HepG2 (cell line): Measurements from ENCODE around the gene GRAMD2A. TPM values are rescaled to one million over a fixed set of nuclear protein-coding genes. Genes with fewer than 3 reads are reported as not detected.

ENCODE experiments used
- E2F5 ChIP-seq: sonication (generic); formaldehyde crosslinking; conservative IDR thresholded peaks from 2 replicates; pipeline ENCODE4 v1.4.0; 2020; ENCODE audit warnings: missing genetic modification reagents
- GTF2F1 ChIP-seq: fragments of 150-350 bp; IDR thresholded peaks from 2 replicates; pipeline ENCODE4 v1.6.1; 2014; ENCODE audit warnings: low read length
- HDAC1 ChIP-seq: sonication (generic); formaldehyde crosslinking; IDR thresholded peaks from 2 replicates; pipeline ENCODE4 v1.5.1; 2020; ENCODE audit warnings: mild to moderate bottlenecking, missing genetic modification reagents
- HMGXB3 ChIP-seq: sonication (generic); formaldehyde crosslinking; IDR thresholded peaks from 2 replicates; pipeline ENCODE4 v1.4.0; 2020; ENCODE audit warnings: missing genetic modification reagents, borderline replicate concordance
- JUNB ChIP-seq: sonication (generic); formaldehyde crosslinking; IDR thresholded peaks from 2 replicates; pipeline ENCODE4 v1.8.0; 2022; ENCODE audit warnings: missing genetic modification reagents, mild to moderate bottlenecking, borderline replicate concordance
- MAFF ChIP-seq: IDR thresholded peaks from 2 replicates; pipeline ENCODE4 v1.6.1; 2011; ENCODE audit warnings: low read depth, low read length, improper control_type of control experiment
- MAFK ChIP-seq, 2 experiments: IDR thresholded peaks in 1 of 2; conservative IDR thresholded peaks in 1 of 2; 2 replicates each; pipeline ENCODE4 v1.6.1; 2011; ENCODE audit warnings: improper control_type of control experiment in 2 of 2, low read length in 2 of 2
- NKX3-1 ChIP-seq: sonication (generic); formaldehyde crosslinking; IDR thresholded peaks from 2 replicates; pipeline ENCODE4 v1.5.0; 2020; ENCODE audit warnings: missing genetic modification reagents
- SRSF4 ChIP-seq: fragments of 200-400 bp; formaldehyde crosslinking; IDR thresholded peaks from one replicate; pipeline ENCODE4 v1.6.1; 2018; ENCODE audit warnings: mild to moderate bottlenecking, low read depth, low read length, moderate library complexity; ENCODE audit not compliant: poor library complexity, severe bottlenecking
- ZBTB21 ChIP-seq: sonication (generic); formaldehyde crosslinking; IDR thresholded peaks from 2 replicates; pipeline ENCODE4 v1.4.0; 2020; ENCODE audit warnings: missing genetic modification reagents
- ZMAT3 ChIP-seq: sonication (generic); formaldehyde crosslinking; conservative IDR thresholded peaks from 2 replicates; pipeline ENCODE4 v1.7.0; 2021; ENCODE audit warnings: missing genetic modification reagents
- ZNF318 ChIP-seq: sonication (generic); formaldehyde crosslinking; IDR thresholded peaks from 2 replicates; pipeline ENCODE4 v1.4.0; 2020; ENCODE audit warnings: mild to moderate bottlenecking, missing genetic modification reagents
- ZNF383 ChIP-seq: sonication (generic); formaldehyde crosslinking; IDR thresholded peaks from 2 replicates; pipeline ENCODE4 v1.4.0; 2020; ENCODE audit warnings: missing genetic modification reagents, mild to moderate bottlenecking, borderline replicate concordance
- polyA plus RNA-seq, 8 experiments: library from polyadenylated mRNA; depleted of rRNA in 3 of 8; stranded (reverse) in 7 of 8; unstranded in 1 of 8; fragments of >200 nt; fragmentation: Illumina TruSeq in 4 of 8; extraction: Trizol in 4 of 8; gene quantifications; 2 replicates each; pipeline versions ENCODE4 v1.2.1 to v1.2.3, GENCODE V29; 2011 to 2016; ENCODE audit warnings: low read depth in 4 of 8, missing spikeins in 1 of 8, mixed read lengths in 1 of 8; ENCODE audit not compliant: insufficient read depth in 1 of 8
- total RNA-seq, 5 experiments: library from RNA; depleted of rRNA; stranded (reverse); fragments of >200 nt; fragmentation: Illumina TruSeq; extraction: Trizol; gene quantifications; 2 replicates each; pipeline ENCODE4 v1.2.3, GENCODE V29; 2016; ENCODE audit warnings: low read depth in 1 of 5

Gene GRAMD2A
- total and polyA plus RNA-seq, 2 of the 13 experiments (the other 11 are each of a cell fraction or from before 2014, with no cell fraction given), result 0.04 TPM; not detected in 1

DNA sequence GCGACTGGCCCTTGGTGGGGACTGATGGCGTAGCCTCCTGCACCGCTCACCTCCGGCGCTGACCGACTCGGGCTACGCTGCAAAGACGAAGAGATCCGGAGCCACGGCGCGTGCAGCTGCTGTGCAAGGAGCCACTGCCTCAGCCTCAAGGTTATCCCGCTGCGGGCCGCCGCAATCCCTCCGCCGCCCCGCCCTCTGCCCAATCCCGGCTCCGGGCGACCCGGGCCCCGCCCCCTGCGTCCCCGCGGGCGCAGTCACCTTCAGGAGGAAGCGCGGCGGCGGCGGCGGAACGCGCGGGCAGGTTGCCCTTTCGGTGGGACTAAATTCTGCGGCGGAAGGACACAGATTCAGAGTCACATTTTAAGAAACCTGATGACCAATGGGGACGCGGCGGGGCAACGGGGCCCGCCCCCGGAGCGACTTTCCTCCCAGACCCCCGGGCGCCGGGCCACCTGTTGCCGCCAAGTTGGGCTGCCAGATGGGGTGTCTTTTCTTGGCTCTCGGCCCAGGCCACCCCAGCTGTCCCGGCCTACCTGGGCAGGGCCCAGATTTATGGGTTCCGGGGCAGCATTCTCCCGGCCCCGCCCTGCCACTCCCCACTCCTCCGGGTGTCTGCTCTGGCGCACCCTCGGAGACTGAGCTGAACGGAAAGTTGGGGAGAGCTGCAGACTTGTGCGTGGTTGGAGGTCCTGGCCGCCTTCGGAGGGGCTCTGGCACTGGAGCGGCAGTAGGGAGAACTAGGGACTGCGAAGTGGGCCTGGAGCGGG is 33.7 kb upstream of the GRAMD2A start, which contains the start of gene PKM (continued):
- TF ChIP-seq JUNB (CRISPR knock-in tag), result 0 out of 2 replicates have a peak, but pooled peaks have one; percentile 39
- TF ChIP-seq E2F5 (CRISPR knock-in tag), result no peak
- peak; percentile 22; the same call in 1 of the 2 replicates for TF ChIP-seq ZNF318
- TF ChIP-seq ZNF383 (CRISPR knock-in tag), result no peak
- no peak for TF ChIP-seq SRSF4
- no peak for TF ChIP-seq HMGXB3 (CRISPR knock-in tag)
- TF ChIP-seq MAFK (conservative IDR thresholded peaks at IDR 0.05 in 1 of 2, IDR thresholded peaks at IDR 0.05 in 1 of 2; ENCODE audit: low read length in 2 of 2), result no peak
- no peak for TF ChIP-seq ZBTB21 (CRISPR knock-in tag)
- TF ChIP-seq ZMAT3, result peak; percentile 47; the same call in 1 of the 2 replicates
- TF ChIP-seq GTF2F1, result no peak
- peak; percentile 86 for TF ChIP-seq HDAC1 (CRISPR knock-in tag)
- no peak for TF ChIP-seq NKX3-1 (CRISPR knock-in tag)
- no peak for TF ChIP-seq MAFF
